Urothelium cell line (cell line): Measurements from ENCODE around the gene PDCD1LG2.

Experiments
- DNase-seq: peaks from one replicate; pipeline ENCODE4 v3.0.0; 2011; ENCODE audit warnings: low spot score, mixed read lengths
- FAIRE-seq: peaks from 2 replicates; lab custom pipeline; 2011; peaks lifted over from hg19 to GRCh38; lab: Jason Lieb, UNC

Gene PDCD1LG2

DNA sequence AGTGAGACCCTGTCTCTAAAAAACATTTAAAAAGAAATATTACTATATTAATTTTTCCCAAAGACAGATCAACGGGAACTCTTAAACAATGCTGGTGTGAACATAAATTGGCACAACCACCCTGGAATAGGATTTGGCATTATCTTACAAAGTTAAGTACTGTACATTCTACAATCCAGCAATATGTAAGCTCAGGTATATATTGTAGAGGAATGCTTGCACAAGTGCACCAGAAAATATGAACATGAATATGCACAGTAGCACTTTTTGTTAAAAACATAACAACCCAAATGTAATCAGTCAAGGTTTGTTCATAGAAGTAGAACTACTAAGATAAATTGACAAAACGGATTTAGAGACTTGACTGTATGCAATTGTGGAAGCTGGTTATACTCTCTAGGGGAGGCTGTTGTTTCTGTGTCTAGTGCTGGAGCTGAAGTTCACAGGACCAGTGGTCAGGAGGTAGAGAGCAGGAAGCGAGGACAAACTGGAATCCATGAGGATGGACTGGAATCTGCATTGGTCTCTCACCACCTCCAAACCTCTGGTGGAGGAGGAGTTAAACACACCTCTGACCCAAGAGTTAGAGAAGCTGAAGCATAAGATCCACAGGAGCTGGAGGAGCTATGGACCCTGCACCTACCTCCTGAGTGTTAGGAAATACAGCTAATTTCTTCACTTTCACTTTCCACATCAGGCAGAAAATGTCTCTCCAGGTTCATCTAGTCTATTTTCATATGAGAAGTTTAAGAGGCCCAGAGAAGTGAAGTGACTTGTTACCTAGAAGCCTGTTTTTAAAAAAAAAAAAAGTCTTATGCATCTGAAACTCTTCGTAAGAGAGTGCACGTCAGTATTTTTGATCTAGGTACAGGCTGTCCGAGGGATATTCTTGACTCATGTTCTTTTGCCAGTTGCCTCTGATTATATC, 98.2 kb downstream of the PDCD1LG2 start:
- DNase-seq: no peak
- no peak for FAIRE-seq

DNA sequence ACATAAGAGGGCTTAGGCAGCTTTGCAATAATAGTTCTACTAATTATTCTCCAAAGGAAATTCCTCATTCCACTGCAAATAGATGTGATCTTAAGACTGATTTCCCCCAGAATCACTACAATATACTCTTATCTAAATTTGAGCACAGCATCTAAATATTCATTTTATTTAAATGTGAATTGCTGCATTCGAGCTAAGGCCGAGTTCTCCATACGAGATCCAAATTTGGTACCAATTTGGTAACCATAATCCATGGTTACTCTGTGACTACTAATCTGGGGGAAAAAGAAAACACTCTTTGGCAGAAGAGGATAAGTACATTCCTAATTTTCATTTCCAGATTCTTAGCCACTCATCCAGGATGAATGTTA, 98.9 kb downstream of the PDCD1LG2 start:
- no peak for DNase-seq
- FAIRE-seq: no peak

DNA sequence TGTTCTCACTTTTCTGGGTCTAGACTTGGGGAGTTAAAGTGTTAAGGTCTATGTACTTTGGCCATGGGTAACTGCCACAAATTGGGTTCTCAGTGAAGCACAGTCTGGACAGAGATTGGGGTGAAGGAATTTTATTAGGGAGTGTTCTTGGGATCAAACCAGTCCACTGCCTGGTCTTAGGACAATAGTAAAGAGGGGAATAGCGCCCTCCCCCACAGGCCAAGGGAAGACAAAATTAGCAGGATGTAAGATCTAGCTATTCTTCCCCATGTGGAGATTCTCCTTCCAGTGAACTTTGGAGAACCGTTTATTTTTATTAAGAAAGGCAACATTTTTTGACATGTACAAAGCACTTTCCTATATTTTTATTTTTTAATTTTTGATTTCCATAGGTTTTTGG, 100.2 kb downstream of the PDCD1LG2 start:
- FAIRE-seq (no peak), DNase-seq (no peak)

DNA sequence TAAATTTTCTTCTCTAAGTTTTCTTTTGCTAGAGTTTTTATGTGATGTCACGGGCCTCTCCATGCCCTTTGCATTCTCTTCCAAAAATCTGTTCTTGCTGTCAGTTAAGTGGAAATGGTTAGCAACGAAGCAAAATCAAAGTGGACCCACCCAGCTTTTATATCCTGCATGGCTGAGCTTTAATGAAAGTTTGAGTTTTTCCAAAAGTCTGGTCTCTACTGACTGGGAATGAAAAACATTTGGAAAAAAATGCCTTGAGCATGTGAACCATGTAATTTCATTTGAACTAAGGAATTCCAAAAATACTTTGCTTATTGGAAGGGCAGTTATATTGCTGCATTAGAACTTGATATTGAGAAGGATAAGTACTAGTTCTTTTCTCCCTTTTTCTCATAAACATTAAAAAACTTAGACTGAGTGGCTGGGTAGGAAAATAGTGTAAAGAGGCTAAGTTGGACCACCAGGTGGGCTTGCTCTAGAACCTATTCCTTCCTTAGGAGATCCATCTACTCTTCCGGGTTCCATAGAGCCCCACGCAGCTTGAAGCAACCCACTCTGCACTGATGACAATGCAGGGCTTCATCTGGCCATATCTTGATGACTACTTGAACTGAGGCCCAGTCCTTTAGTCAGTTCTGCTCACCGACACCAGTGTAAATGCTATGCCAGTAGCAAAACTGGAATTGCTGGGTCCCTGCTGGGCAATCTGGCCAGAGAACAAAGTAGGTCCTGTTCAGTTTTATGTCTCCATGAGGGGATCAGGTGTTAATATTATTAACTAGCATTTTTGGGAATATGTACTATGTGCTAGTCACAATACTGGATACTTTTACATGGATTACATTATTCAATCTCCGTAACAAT, 101.2 kb downstream of the PDCD1LG2 start:
- FAIRE-seq (no peak), DNase-seq (no peak)

DNA sequence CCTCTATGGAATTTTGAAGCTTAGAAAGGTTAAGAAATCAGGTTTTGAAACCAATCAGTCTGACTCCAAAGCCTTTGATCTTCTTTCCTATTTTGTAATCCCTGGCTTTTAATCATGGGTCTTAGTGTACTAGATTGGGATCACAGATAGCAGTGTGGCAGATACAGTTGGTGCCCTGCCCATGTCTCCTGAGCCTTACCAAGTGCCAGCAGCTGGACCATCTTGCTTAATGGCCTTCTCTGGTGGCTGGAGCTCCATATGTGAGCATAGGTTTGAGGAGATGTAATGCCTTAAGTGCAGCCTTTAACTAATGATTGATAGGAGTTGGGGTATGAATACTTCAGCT, 101.8 kb downstream of the PDCD1LG2 start:
- no peak for DNase-seq
- no peak for FAIRE-seq

DNA sequence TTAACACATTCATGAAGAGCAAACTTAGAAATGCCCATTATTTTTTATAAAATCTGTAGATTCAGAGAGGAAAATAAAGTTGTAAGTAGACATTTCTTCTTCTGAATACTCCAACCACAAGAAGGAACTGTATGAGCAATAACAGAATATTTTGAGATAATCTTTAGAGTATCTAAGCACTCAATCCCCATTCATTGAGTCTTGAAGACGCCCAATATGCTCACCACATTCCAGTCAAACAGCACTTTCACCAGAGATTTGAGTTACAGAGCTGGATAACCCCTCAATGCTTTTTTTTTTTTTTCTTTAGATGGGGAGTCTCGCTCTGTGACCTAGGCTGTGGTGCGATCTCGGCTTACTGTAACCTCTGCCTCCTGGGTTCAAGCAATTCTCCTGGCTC, 103.9 kb downstream of the PDCD1LG2 start:
- DNase-seq: no peak
- FAIRE-seq: no peak

DNA sequence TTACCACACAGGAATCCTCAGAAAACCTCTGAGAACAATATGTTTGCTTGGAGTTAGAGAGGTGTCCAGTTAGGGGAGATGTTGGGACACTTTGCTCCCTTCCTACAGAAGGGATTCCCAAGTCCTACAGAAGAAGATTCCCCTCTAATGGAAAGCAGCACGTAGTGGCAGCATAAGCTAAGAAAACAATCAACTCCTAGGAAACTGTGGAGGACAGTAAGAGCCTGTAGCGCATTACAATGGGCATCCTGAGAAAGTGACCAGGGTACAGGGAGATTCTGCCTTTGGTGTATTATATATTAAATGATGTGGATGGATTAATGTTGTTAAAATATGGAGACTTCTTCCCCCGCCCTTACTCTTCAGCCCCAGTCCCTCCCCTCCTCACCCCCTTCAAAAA, 104.7 kb downstream of the PDCD1LG2 start:
- FAIRE-seq: no peak
- no peak for DNase-seq

DNA sequence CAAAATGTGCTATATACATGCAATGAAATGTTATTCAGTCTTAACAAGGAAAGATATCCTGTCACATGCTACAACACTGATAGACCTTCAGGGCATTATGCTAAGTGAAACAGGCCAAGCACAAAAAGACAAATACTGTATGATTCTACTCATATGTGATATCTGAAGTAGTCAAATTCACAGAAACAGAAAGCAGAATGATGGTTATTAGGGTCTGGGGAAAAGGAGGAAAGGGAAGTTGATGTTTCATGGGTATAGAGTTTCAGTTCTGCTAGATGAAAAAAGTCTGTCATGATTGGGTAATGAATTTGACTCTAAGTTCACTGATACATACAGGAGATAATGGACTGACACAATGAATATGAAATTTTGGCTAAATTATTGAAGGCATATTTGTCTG, 107.4 kb downstream of the PDCD1LG2 start:
- DNase-seq (no peak), FAIRE-seq (no peak)

DNA sequence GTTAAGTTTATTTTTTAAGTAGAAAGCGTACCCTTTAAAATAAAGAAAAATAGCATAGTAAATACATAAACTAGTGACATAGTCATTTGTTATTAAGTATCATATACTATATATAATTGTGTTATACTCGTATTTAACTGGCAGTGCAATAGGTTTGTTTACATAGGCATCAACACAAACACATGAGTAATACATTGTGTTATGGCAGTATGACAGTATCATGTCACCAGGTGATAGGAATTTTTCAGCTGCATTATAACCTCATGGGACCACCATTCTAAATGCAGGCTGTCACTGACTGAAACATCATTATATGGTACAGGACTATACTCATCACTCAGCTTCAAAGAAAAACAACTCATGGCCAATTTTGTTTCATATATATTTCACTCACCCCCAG, 110.2 kb downstream of the PDCD1LG2 start:
- FAIRE-seq (no peak), DNase-seq (no peak)
